Measurements from ENCODE around the gene ARHGAP26. TPM values are rescaled to one million over a fixed set of nuclear protein-coding genes. Genes with fewer than 3 reads are reported as not detected.

Gene ARHGAP26
- total and polyA plus RNA-seq, 4 donors, result 1.8 to 16.7 (median 4.1) TPM

GRCh38 chr5:143021595-143021994 is 251.4 kb downstream of the ARHGAP26 start:
- TF ChIP-seq GABPA (IDR thresholded peaks at IDR 0.05 in 1 of 2, conservative IDR thresholded peaks at IDR 0.05 in 1 of 2) (no peak), HNF4G (IDR thresholded peaks at IDR 0.05) (no peak), EGR1 (IDR thresholded peaks at IDR 0.05; ENCODE audit: low read depth in 2 of 2) (no peak), ATF3 (IDR thresholded peaks at IDR 0.05) (no peak), SP1 (IDR thresholded peaks at IDR 0.05) (no peak), ZBTB33 (IDR thresholded peaks at IDR 0.05) (no peak), HNF4A (conservative IDR thresholded peaks at IDR 0.05) (no peak), RAD21 (IDR thresholded peaks at IDR 0.05) (no peak), TAF1 (conservative IDR thresholded peaks at IDR 0.05) (no peak)
- TF ChIP-seq, protein P1, sequence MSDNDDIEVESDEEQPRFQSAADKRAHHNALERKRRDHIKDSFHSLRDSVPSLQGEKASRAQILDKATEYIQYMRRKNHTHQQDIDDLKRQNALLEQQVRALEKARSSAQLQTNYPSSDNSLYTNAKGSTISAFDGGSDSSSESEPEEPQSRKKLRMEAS (IDR thresholded peaks at IDR 0.05), result no peak
- Histone ChIP-seq H3K27ac (ENCODE audit: low read depth in 1 of 2, low read length in 2 of 2) (no peak overlapping the region), H3K4me3 (ENCODE audit: low read depth in 1 of 3, low read length in 3 of 3) (no peak overlapping the region), H3K9me3 (ENCODE audit: control insufficient read depth in 4 of 4, low read length in 3 of 4) (no peaks in the 10 kb centered on the region), H3K36me3 (ENCODE audit: control insufficient read depth in 4 of 4, insufficient read depth in 3 of 4, low read depth in 1 of 4, low read length in 3 of 4) (peaks cover 0 to 4% (median 1%) of the 10 kb centered on the region in 4 donors), H3K27me3 (ENCODE audit: control insufficient read depth in 4 of 4, insufficient read depth in 4 of 4, low read length in 3 of 4) (no peaks in the 10 kb centered on the region), H3K9ac (ENCODE audit: low read depth in 1 of 2, low read length in 2 of 2) (no peak overlapping the region), H3K4me1 (ENCODE audit: control insufficient read depth in 4 of 4, insufficient read depth in 4 of 4, low read length in 3 of 4) (peaks cover 0 to 3% (median 0%) of the 10 kb centered on the region in 4 donors)
- DNase-seq (ENCODE audit: low spot score), result no peak
- 97% methylated on average over 2 of the region's 2 CpGs for WGBS

DNA sequence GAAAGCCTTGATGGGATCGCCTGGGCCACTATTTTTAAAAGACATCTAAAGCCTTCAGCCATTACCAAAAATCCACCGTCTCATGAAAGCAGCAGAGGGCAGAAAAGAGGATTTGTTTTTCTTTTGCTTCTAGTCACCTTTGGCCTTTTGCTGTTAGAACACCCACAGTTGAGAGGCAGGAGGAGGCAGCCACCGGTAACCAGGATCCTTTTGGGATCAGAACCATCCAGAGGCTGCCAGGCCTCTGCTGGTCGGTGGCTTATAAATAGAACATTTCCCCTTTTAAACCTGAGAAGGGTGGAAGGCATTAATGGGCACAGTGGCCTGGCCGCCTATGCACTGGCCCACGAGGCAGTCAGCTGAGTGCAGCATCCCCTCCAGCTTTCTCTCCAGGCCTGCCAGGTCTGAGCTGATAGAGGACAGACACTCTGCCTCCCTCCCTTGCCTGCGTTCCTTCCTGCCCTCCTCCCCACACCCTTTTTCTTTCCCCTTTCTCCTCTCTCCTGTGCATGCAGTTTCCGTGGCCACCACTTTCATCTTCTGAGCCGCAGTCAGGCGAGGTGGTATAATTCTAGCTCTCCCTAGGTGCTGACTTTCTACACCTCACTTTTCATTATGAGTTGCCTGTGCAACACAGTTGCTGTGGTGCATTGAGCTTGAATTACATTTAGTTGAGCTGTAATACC is 253.4 kb downstream of the ARHGAP26 start:
- no peaks in the 10 kb centered on the region for H3K9me3 ChIP-seq (ENCODE audit: control insufficient read depth in 4 of 4, low read length in 3 of 4)
- peak overlapping the region in 1 of 2 donors; percentile 14 for H3K9ac ChIP-seq (ENCODE audit: low read depth in 1 of 2, low read length in 2 of 2)
- TF ChIP-seq HNF4A (conservative IDR thresholded peaks at IDR 0.05), result peak in 1 of 2 donors; percentile 25
- peak; percentile 53 to 71 for TF ChIP-seq RAD21 (IDR thresholded peaks at IDR 0.05)
- TF ChIP-seq EGR1 (IDR thresholded peaks at IDR 0.05; ENCODE audit: low read depth in 2 of 2), result no peak
- no peak for TF ChIP-seq ZBTB33 (IDR thresholded peaks at IDR 0.05)
- peak in 1 of 2 donors; percentile 29 for TF ChIP-seq RXRA (IDR thresholded peaks at IDR 0.05)
- no peaks in the 10 kb centered on the region for H3K27me3 ChIP-seq (ENCODE audit: control insufficient read depth in 4 of 4, insufficient read depth in 4 of 4, low read length in 3 of 4)
- H3K36me3 ChIP-seq (ENCODE audit: control insufficient read depth in 4 of 4, insufficient read depth in 3 of 4, low read depth in 1 of 4, low read length in 3 of 4), result peaks cover 0 to 4% (median 0%) of the 10 kb centered on the region in 4 donors
- peaks cover 0 to 3% (median 0%) of the 10 kb centered on the region in 4 donors for H3K4me1 ChIP-seq (ENCODE audit: control insufficient read depth in 4 of 4, insufficient read depth in 4 of 4, low read length in 3 of 4)
- WGBS, result 51% methylated on average over 10 of the region's 10 CpGs
- H3K27ac ChIP-seq (ENCODE audit: low read depth in 1 of 2, low read length in 2 of 2), result no peak overlapping the region
- no peak overlapping the region for H3K4me3 ChIP-seq (ENCODE audit: low read depth in 1 of 3, low read length in 3 of 3)
- DNase-seq (ENCODE audit: low spot score), result no peak

Data from liver (tissue), 9 donors.